K562 (cell line): ENCODE results near the gene EEF1AKMT4. TPM values are rescaled to one million over a fixed set of nuclear protein-coding genes. Genes with fewer than 3 reads are reported as not detected.

ENCODE experiments used
- ATAC-seq: fragments of 200-7000 bp; cut with Tn5 transposase; 3 replicates; pipeline ENCODE4 v1.9.1; 2020; ENCODE audit warnings: moderate library complexity
- BruUV-seq: library from RNA; stranded (reverse); fragments of 400-500 nt; replicated peaks from 2 replicates; lab custom pipeline; 2021; lab: Mats Ljungman, UMichigan
- CTCF ChIA-PET: fragments of 300-600 bp; formaldehyde crosslinking; extraction: SDS; loops from one replicate; lab custom pipeline; 2021; ENCODE audit warnings: low intra/inter-chr PET ratio; lab: Yijun Ruan, JAX
- POLR2A ChIA-PET: fragments of 300-600, 350-650 bp; sonication (Branson Sonifier 250); formaldehyde crosslinking; extraction: SDS; loops from one replicate; lab custom pipeline; 2021; ENCODE audit warnings: antibody characterized with exemption, inconsistent platforms; lab: Yijun Ruan, JAX
- DNase-seq, 4 experiments: peaks; one replicate each; pipeline versions ENCODE4 v3.0.0 to v3.0.0-alpha.2; 2011 to 2018; ENCODE audit warnings: low spot score in 3 of 4, mixed read lengths in 3 of 4; ENCODE audit errors: extremely low read depth in 1 of 4
- FAIRE-seq: peaks from 2 replicates; lab custom pipeline; 2011; peaks lifted over from hg19 to GRCh38; lab: Jason Lieb, UNC
- H2AFZ ChIP-seq: 2 replicates; pipeline ENCODE4 v1.6.0; 2011; ENCODE audit warnings: low read depth, low read length, control low read depth, inconsistent platforms
- H3K27ac ChIP-seq: fragments of 200-600 bp; 3 replicates; pipeline ENCODE4 v1.8.0; 2011; ENCODE audit warnings: low read depth, mild to moderate bottlenecking, control low read depth, inconsistent platforms, low read length, moderate library complexity, mixed read lengths; ENCODE audit errors: extremely low read depth
- H3K27me3 ChIP-seq, 2 experiments: fragments of 300-600 bp in 1 of 2; 2 replicates in 1 of 2; 3 replicates in 1 of 2; pipeline versions ENCODE4 v1.6.0 to v1.8.0; 2011; ENCODE audit warnings: inconsistent platforms in 2 of 2, low read length in 2 of 2, mild to moderate bottlenecking in 1 of 2, mixed read lengths in 1 of 2, moderate library complexity in 1 of 2; ENCODE audit not compliant: control insufficient read depth in 2 of 2, insufficient read depth in 2 of 2
- H3K36me3 ChIP-seq: fragments of 300-600 bp; 3 replicates; pipeline ENCODE4 v1.8.0; 2011; ENCODE audit warnings: mild to moderate bottlenecking, low read length, inconsistent platforms; ENCODE audit not compliant: control insufficient read depth, insufficient read depth
- H3K4me1 ChIP-seq, 2 experiments: fragments of 200-600 bp in 1 of 2; replicated peaks in 1 of 2; 2 replicates in 1 of 2; 3 replicates in 1 of 2; pipeline versions ENCODE4 v1.5.1 to v1.8.0; 2011; ENCODE audit warnings: inconsistent platforms in 2 of 2, low read length in 2 of 2, mild to moderate bottlenecking in 1 of 2, mixed read lengths in 1 of 2, moderate library complexity in 1 of 2; ENCODE audit not compliant: control insufficient read depth in 2 of 2, insufficient read depth in 2 of 2
- H3K4me2 ChIP-seq: 2 replicates; pipeline ENCODE4 v1.6.1; 2011; ENCODE audit warnings: low read length, control low read depth, inconsistent platforms, mixed read lengths; ENCODE audit not compliant: insufficient read depth
- H3K4me3 ChIP-seq: fragments of 200-600 bp; sonication (generic), shearing (Covaris generic); 2 replicates; pipeline ENCODE4 v1.5.1; 2016; ENCODE audit warnings: control low read depth, inconsistent platforms
- H3K79me2 ChIP-seq: fragments of 200-600 bp; 3 replicates; pipeline ENCODE4 v1.8.0; 2011; ENCODE audit warnings: low read length, inconsistent platforms; ENCODE audit not compliant: control insufficient read depth, insufficient read depth
- H3K9ac ChIP-seq, 2 experiments: 2 replicates each; pipeline versions ENCODE4 v1.6.0 to v1.6.1; 2011; ENCODE audit warnings: low read depth in 2 of 2, low read length in 2 of 2, control low read depth in 1 of 2, inconsistent platforms in 1 of 2, mild to moderate bottlenecking in 1 of 2, mixed read lengths in 1 of 2; ENCODE audit not compliant: insufficient read depth in 1 of 2
- H3K9me1 ChIP-seq: one replicate; pipeline ENCODE4 v1.6.0; 2011; ENCODE audit warnings: inconsistent platforms, mild to moderate bottlenecking, low read length, moderate library complexity; ENCODE audit not compliant: control insufficient read depth, insufficient read depth
- H3K9me3 ChIP-seq: replicated peaks from 2 replicates; pipeline ENCODE4 v1.5.1; 2011; ENCODE audit warnings: low read depth, low read length, inconsistent platforms; ENCODE audit not compliant: control insufficient read depth, insufficient read depth
- H4K20me1 ChIP-seq: replicated peaks from 2 replicates; pipeline ENCODE4 v1.6.1; 2011; ENCODE audit warnings: low read length, inconsistent platforms, mixed read lengths; ENCODE audit not compliant: control insufficient read depth, insufficient read depth
- HMG20B ChIP-seq: fragments of 250-450 bp; sonication (Bioruptor Pico); IDR thresholded peaks from 2 replicates; pipeline ENCODE4 v1.5.0; 2021; ENCODE audit warnings: mild to moderate bottlenecking
- HOMEZ ChIP-seq: fragments of 250-450 bp; sonication (Bioruptor Pico); IDR thresholded peaks from 2 replicates; pipeline ENCODE4 v1.4.0; 2020; ENCODE audit warnings: mild to moderate bottlenecking, moderate library complexity
- MEIS2 ChIP-seq: fragments of 450-650 bp; IDR thresholded peaks from 2 replicates; pipeline ENCODE4 v1.6.1; 2014; ENCODE audit warnings: mild to moderate bottlenecking; ENCODE audit not compliant: partially characterized antibody
- MTA3 ChIP-seq: fragments of 450-650 bp; formaldehyde crosslinking; IDR thresholded peaks from 2 replicates; pipeline ENCODE4 v1.6.1; 2017; ENCODE audit warnings: mild to moderate bottlenecking, borderline replicate concordance
- NCOA2 ChIP-seq, 2 experiments: fragments of 450-650 bp; IDR thresholded peaks; 2 replicates each; pipeline ENCODE4 v1.6.1; 2018; ENCODE audit warnings: mild to moderate bottlenecking in 2 of 2, moderate library complexity in 1 of 2; ENCODE audit not compliant: partially characterized antibody in 2 of 2
- ZNF780A ChIP-seq: fragments of 250-450 bp; sonication (Bioruptor Pico); IDR thresholded peaks from 2 replicates; pipeline ENCODE4 v1.5.0; 2021; ENCODE audit warnings: mild to moderate bottlenecking
- in situ Hi-C: fragments of 300-500 bp; cut with MboI; formaldehyde crosslinking; loops from 4 replicates; pipeline ENCODE4 v1.15.0; 2018; ENCODE audit warnings: inconsistent platforms, mixed read lengths
- intact Hi-C: fragments of 100-400 bp; cut with micrococcal nuclease; formaldehyde crosslinking; loops from 2 replicates; pipeline ENCODE4 v1.14.2; 2022
- polyA plus RNA-seq, 8 experiments: library from polyadenylated mRNA; depleted of rRNA in 4 of 8; stranded (reverse) in 5 of 8; unstranded in 3 of 8; fragments of >200 nt; fragmentation: Nextera tagmentation in 2 of 8; fragmentation: Illumina TruSeq in 1 of 8; extraction: Ambion mirVana in 2 of 8; extraction: Trizol in 1 of 8; gene quantifications; 2 replicates each; pipeline versions ENCODE4 v1.2.1 to v1.2.3, GENCODE V29; 2011 to 2014; ENCODE audit warnings: inconsistent platforms in 1 of 8, missing spikeins in 1 of 8
- total RNA-seq, 7 experiments: library from RNA; depleted of rRNA in 6 of 7; stranded (reverse); fragments of >200 nt in 6 of 7; fragmentation: Illumina TruSeq in 2 of 7; extraction: Trizol in 2 of 7; gene quantifications; 2 replicates each; pipeline versions ENCODE4 v1.2.1 to v1.2.3, GENCODE V29; 2011 to 2021; ENCODE audit warnings: low replicate concordance in 1 of 7

Gene EEF1AKMT4
- total and polyA plus RNA-seq, 9 of the 15 experiments (the other 6 are each of a cell fraction or from before 2014, with no cell fraction given) = 10.3 to 49.4 (median 18.9) TPM

GRCh38 chr3:184200825-184201224 is 48.6 kb upstream of the EEF1AKMT4 start:
- peaks cover 19 to 28% of the 10 kb centered on the region in 2 experiments for H3K27me3 ChIP-seq
- H3K9me3 ChIP-seq = no peaks in the 10 kb centered on the region
- no peak overlapping the region for H3K27ac ChIP-seq
- no peaks in the 10 kb centered on the region for H3K4me1 ChIP-seq
- ChIA-PET POLR2A (interaction anchor here (0.7 kb wide), 1 partner anchor 64 kb away, joined by 3 read pairs; no protein-coding TSS in a partner anchor), CTCF (no interaction called here)
- H3K4me3 ChIP-seq = no peak overlapping the region
- intact Hi-C loops = no loop called here
- no peak overlapping the region for H3K9ac ChIP-seq
- no peak overlapping the region for H2AFZ ChIP-seq
- no peaks in the 10 kb centered on the region for H4K20me1 ChIP-seq
- FAIRE-seq (no peak), DNase-seq (peak in 1 of 4 experiments; percentile 37), ATAC-seq (no peak)
- H3K79me2 ChIP-seq = no peaks in the 10 kb centered on the region
- no TSS peak for BruUV-seq
- peaks cover 2% of the 10 kb centered on the region for H3K9me1 ChIP-seq
- H3K36me3 ChIP-seq = peaks cover 1% of the 10 kb centered on the region; the same call in 1 of the 3 replicates
- TF ChIP-seq HMG20B (CRISPR knock-in tag) (no peak), MTA3 (no peak), MEIS2 (no peak), NCOA2 (IDR thresholded peaks at IDR 0.05; ENCODE audit: partially characterized antibody in 2 of 2) (no peak), HOMEZ (CRISPR knock-in tag) (no peak), ZNF780A (CRISPR knock-in tag) (no peak)
- no peak overlapping the region for H3K4me2 ChIP-seq
- in situ Hi-C loops = no loop called here
